Measurements from ENCODE around the gene HEXIM2. TPM values are rescaled to one million over a fixed set of nuclear protein-coding genes. Genes with fewer than 3 reads are reported as not detected.

Gene HEXIM2
- total and polyA plus RNA-seq, 2 of the 13 experiments (the other 11 are each of a cell fraction or from before 2014, with no cell fraction given): 27.1 to 32.4 TPM

- TF ChIP-seq THRA (CRISPR knock-in tag; IDR thresholded peaks at IDR 0.05; ENCODE audit: borderline replicate concordance) (peak; percentile 53), CREB1 (IDR thresholded peaks at IDR 0.05) (no peak), CREB1 (CRISPR knock-in tag; IDR thresholded peaks at IDR 0.05) (no peak), MAFF (IDR thresholded peaks at IDR 0.05; ENCODE audit: low read depth, low read length) (no peak), ARID4A (CRISPR knock-in tag; IDR thresholded peaks at IDR 0.05; ENCODE audit: borderline replicate concordance) (peak; percentile 82), ZBED4 (CRISPR knock-in tag; IDR thresholded peaks at IDR 0.05; ENCODE audit: borderline replicate concordance) (no peak), ZNF20 (CRISPR knock-in tag; IDR thresholded peaks at IDR 0.05) (peak; percentile 80; the same call in 1 of the 2 replicates), KDM1A (CRISPR knock-in tag; IDR thresholded peaks at IDR 0.05) (no peak), YY1 (IDR thresholded peaks at IDR 0.05; ENCODE audit: insufficient read depth, insufficient replicate concordance, low read depth, low read length) (no peak), ZNF263 (CRISPR knock-in tag; IDR thresholded peaks at IDR 0.05) (no peak), ZNF772 (CRISPR knock-in tag; IDR thresholded peaks at IDR 0.05) (peak; percentile 32; the same call in 1 of the 2 replicates), ZNF160 (CRISPR knock-in tag; IDR thresholded peaks at IDR 0.05) (no peak), KDM4B (CRISPR knock-in tag; IDR thresholded peaks at IDR 0.05) (no peak), MXD3 (CRISPR knock-in tag; IDR thresholded peaks at IDR 0.05) (peak; percentile 91), ZEB1 (IDR thresholded peaks at IDR 0.05; ENCODE audit: insufficient replicate concordance, low read depth) (no peak), KAT2B (IDR thresholded peaks at IDR 0.05; ENCODE audit: borderline replicate concordance, low read depth, low read length) (no peak), ZNF570 (CRISPR knock-in tag; IDR thresholded peaks at IDR 0.05; ENCODE audit: borderline replicate concordance) (peak; percentile 90; the same call in 1 of the 2 replicates), ZNF124 (CRISPR knock-in tag; IDR thresholded peaks at IDR 0.05) (no peak), RARG (CRISPR knock-in tag; IDR thresholded peaks at IDR 0.05; ENCODE audit: low read depth) (peak; percentile 43), ADNP (CRISPR knock-in tag; IDR thresholded peaks at IDR 0.05) (no peak)
Observed at GRCh38 chr17:45160447-45161287, 1.0 kb upstream of the HEXIM2 start (continued).
